22Rv1 (cell line): ENCODE data around the gene XIST.

Experiments
- ZFX ChIP-seq: fragments of 450-650 bp; IDR thresholded peaks from 2 replicates; pipeline ENCODE4 v1.6.1; 2017; ENCODE audit warnings: antibody characterized with exemption, borderline replicate concordance
- TF ChIP-seq, protein P1 (sequence below): fragments of 450-650 bp; IDR thresholded peaks from 2 replicates; pipeline ENCODE4 v1.5.1; 2017; ENCODE audit warnings: mild to moderate bottlenecking

DNA sequence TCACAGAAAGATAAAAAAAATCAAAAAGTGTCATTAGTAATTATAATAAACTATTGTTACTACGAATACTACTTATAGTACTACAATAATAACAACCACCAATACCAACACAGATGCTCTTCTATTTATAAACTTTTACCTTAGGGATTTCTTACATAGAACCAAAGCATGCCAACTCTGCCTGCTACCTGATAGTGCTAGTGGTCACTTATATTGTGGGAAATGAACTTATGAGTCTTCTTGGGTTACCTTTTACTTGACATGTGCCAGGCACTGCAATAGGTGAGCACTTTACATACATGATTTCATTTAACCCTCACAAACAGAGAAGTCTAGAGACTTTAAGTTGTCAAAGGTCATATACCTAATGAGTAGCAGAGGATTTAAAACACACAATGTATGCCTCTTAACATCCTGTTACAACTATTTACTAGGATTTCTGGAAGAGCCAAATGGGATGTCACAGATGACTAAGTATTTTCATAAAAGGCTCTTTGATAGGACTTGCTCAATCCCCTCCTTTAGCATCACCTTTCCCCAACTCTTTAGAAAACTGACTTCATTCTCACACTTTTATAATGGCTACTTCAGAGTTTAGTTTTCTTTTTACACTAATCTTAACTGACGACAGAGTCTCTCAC, 24.3 kb downstream of the XIST start:
- TF ChIP-seq, protein P1, sequence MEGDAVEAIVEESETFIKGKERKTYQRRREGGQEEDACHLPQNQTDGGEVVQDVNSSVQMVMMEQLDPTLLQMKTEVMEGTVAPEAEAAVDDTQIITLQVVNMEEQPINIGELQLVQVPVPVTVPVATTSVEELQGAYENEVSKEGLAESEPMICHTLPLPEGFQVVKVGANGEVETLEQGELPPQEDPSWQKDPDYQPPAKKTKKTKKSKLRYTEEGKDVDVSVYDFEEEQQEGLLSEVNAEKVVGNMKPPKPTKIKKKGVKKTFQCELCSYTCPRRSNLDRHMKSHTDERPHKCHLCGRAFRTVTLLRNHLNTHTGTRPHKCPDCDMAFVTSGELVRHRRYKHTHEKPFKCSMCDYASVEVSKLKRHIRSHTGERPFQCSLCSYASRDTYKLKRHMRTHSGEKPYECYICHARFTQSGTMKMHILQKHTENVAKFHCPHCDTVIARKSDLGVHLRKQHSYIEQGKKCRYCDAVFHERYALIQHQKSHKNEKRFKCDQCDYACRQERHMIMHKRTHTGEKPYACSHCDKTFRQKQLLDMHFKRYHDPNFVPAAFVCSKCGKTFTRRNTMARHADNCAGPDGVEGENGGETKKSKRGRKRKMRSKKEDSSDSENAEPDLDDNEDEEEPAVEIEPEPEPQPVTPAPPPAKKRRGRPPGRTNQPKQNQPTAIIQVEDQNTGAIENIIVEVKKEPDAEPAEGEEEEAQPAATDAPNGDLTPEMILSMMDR, result no peak
- no peak for TF ChIP-seq ZFX
